ENCODE measurements around the gene POLR2E. TPM values are rescaled to one million over a fixed set of nuclear protein-coding genes. Genes with fewer than 3 reads are reported as not detected.

POLR2E gene
- total and polyA plus RNA-seq, 2 of the 13 experiments (the other 11 are each of a cell fraction or from before 2014, with no cell fraction given), result 140 to 272 TPM

DNA sequence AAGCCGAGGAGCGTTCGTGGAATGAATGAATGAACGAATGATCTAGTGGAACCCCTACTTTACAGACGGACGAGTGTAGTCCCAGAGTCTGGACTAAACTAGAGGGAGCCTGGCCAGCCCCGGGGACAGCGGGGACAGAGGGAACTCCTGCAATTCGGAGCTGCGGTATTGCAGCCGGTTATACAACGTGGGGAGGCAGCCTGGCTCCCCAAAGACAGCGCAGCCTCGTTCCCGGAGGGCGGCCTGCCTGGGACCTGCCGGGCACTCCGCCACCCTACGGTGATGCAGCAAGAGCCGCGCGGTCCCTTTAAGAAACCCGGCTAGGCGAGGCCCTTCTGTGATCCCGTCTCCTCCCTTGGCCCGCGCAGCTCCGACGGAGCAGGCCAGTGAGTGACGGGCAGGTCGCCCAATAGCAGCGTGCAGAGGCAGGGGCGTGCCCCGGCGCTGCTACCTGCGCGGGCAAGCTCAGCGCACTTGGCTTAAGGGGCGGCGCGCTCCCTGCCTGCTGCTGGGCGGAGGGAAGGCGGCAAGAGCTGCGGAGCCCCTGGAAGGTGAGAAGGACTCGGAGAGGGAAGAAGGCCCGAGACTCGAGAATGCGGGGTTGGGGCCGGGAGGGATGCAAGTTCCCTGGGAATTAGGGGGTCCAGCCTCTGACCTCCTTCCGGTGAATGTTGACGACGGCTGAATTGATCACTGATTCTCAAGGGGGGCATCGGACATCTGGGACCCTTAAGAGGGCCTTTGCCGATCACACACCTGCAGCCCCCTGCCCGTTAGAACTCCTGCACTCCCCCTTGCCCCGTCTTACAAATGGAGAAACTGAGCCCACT lies 55.3 kb downstream of the POLR2E start, which contains the start of gene ABCA7 (continued):
- no peak for TF ChIP-seq ZNF781 (CRISPR knock-in tag; IDR thresholded peaks at IDR 0.05; ENCODE audit: borderline replicate concordance, not compliant biosample characterization)
- no peak for TF ChIP-seq PCBP2 (optimal IDR thresholded peaks at IDR 0.05; ENCODE audit: low read depth, low read length, poor library complexity, severe bottlenecking)
- TF ChIP-seq HHEX (CRISPR knock-in tag; IDR thresholded peaks at IDR 0.05), result no peak
- peak; percentile 97 for TF ChIP-seq HNRNPLL (IDR thresholded peaks at IDR 0.05; ENCODE audit: low read depth, low read length, poor library complexity, severe bottlenecking)
- 0 out of 2 replicates have a peak, but pooled peaks have one; percentile 14 for TF ChIP-seq KDM5B (CRISPR knock-in tag; IDR thresholded peaks at IDR 0.05; ENCODE audit: borderline replicate concordance)
- TF ChIP-seq, protein P1, sequence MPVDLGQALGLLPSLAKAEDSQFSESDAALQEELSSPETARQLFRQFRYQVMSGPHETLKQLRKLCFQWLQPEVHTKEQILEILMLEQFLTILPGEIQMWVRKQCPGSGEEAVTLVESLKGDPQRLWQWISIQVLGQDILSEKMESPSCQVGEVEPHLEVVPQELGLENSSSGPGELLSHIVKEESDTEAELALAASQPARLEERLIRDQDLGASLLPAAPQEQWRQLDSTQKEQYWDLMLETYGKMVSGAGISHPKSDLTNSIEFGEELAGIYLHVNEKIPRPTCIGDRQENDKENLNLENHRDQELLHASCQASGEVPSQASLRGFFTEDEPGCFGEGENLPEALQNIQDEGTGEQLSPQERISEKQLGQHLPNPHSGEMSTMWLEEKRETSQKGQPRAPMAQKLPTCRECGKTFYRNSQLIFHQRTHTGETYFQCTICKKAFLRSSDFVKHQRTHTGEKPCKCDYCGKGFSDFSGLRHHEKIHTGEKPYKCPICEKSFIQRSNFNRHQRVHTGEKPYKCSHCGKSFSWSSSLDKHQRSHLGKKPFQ (CRISPR knock-in tag; IDR thresholded peaks at IDR 0.05; ENCODE audit: insufficient replicate concordance), result no peak
- TF ChIP-seq DNMT1 (CRISPR knock-in tag; IDR thresholded peaks at IDR 0.05), result no peak
- no peak for TF ChIP-seq MIXL1 (CRISPR knock-in tag; IDR thresholded peaks at IDR 0.05)
- no peak for TF ChIP-seq POLR2AphosphoS5 (IDR thresholded peaks at IDR 0.05; ENCODE audit: low read depth, low read length)
- no peak for TF ChIP-seq ZNF230 (CRISPR knock-in tag; IDR thresholded peaks at IDR 0.05)
- peak; percentile 100 for TF ChIP-seq NFYC (CRISPR knock-in tag; IDR thresholded peaks at IDR 0.05)
- no peak for TF ChIP-seq STAG1 (CRISPR knock-in tag; IDR thresholded peaks at IDR 0.05)
- TF ChIP-seq TP53 (CRISPR knock-in tag; conservative IDR thresholded peaks at IDR 0.05), result no peak
- TF ChIP-seq, protein P2, sequence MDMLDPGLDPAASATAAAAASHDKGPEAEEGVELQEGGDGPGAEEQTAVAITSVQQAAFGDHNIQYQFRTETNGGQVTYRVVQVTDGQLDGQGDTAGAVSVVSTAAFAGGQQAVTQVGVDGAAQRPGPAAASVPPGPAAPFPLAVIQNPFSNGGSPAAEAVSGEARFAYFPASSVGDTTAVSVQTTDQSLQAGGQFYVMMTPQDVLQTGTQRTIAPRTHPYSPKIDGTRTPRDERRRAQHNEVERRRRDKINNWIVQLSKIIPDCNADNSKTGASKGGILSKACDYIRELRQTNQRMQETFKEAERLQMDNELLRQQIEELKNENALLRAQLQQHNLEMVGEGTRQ (IDR thresholded peaks at IDR 0.05; ENCODE audit: low read depth, low read length), result no peak
- TF ChIP-seq, protein P2 (CRISPR knock-in tag; IDR thresholded peaks at IDR 0.05; ENCODE audit: borderline replicate concordance), result no peak
- no peak for TF ChIP-seq ATF7 (IDR thresholded peaks at IDR 0.05)
- no peak; the same call in 1 of the 2 replicates for TF ChIP-seq ATF7 (CRISPR knock-in tag; IDR thresholded peaks at IDR 0.05)
- TF ChIP-seq ZNF558 (CRISPR knock-in tag; IDR thresholded peaks at IDR 0.05; ENCODE audit: borderline replicate concordance), result no peak
- no peak for TF ChIP-seq ONECUT2 (CRISPR knock-in tag; IDR thresholded peaks at IDR 0.05)
- no peak for TF ChIP-seq ZKSCAN8 (CRISPR knock-in tag; IDR thresholded peaks at IDR 0.05; ENCODE audit: borderline replicate concordance)
- TF ChIP-seq, protein P3, sequence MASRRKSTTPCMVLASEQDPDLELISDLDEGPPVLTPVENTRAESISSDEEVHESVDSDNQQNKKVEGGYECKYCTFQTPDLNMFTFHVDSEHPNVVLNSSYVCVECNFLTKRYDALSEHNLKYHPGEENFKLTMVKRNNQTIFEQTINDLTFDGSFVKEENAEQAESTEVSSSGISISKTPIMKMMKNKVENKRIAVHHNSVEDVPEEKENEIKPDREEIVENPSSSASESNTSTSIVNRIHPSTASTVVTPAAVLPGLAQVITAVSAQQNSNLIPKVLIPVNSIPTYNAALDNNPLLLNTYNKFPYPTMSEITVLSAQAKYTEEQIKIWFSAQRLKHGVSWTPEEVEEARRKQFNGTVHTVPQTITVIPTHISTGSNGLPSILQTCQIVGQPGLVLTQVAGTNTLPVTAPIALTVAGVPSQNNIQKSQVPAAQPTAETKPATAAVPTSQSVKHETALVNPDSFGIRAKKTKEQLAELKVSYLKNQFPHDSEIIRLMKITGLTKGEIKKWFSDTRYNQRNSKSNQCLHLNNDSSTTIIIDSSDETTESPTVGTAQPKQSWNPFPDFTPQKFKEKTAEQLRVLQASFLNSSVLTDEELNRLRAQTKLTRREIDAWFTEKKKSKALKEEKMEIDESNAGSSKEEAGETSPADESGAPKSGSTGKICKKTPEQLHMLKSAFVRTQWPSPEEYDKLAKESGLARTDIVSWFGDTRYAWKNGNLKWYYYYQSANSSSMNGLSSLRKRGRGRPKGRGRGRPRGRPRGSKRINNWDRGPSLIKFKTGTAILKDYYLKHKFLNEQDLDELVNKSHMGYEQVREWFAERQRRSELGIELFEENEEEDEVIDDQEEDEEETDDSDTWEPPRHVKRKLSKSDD (CRISPR knock-in tag; IDR thresholded peaks at IDR 0.05; ENCODE audit: low read depth), result 0 out of 2 replicates have a peak, but pooled peaks have one; percentile 28
- TF ChIP-seq, protein P4, sequence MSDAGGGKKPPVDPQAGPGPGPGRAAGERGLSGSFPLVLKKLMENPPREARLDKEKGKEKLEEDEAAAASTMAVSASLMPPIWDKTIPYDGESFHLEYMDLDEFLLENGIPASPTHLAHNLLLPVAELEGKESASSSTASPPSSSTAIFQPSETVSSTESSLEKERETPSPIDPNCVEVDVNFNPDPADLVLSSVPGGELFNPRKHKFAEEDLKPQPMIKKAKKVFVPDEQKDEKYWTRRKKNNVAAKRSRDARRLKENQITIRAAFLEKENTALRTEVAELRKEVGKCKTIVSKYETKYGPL (CRISPR knock-in tag; IDR thresholded peaks at IDR 0.05), result no peak
- no peak for TF ChIP-seq REPIN1 (CRISPR knock-in tag; IDR thresholded peaks at IDR 0.05; ENCODE audit: borderline replicate concordance, low read depth)
- TF ChIP-seq JUNB (CRISPR knock-in tag; IDR thresholded peaks at IDR 0.05; ENCODE audit: borderline replicate concordance), result no peak
